Breast epithelium (tissue), 3 donors: ENCODE measurements around the gene C6orf136.

Experiments
- CTCF ChIP-seq, 3 donors: fragments of 450-650 bp; IDR thresholded peaks; one replicate each; pipeline ENCODE4 v1.5.1; 2016 to 2017; ENCODE audit warnings: antibody characterized with exemption in 3 of 3, mild to moderate bottlenecking in 3 of 3, moderate library complexity in 3 of 3
- POLR2A ChIP-seq: fragments of 450-650 bp; IDR thresholded peaks from one replicate; pipeline ENCODE4 v1.6.1; 2016; ENCODE audit warnings: antibody characterized with exemption, mild to moderate bottlenecking, moderate library complexity
- POLR2AphosphoS5 ChIP-seq, 3 donors: sonication (generic); formaldehyde crosslinking; IDR thresholded peaks; one replicate each; pipeline ENCODE4 v1.6.1; 2017; ENCODE audit warnings: antibody characterized with exemption in 3 of 3

- no peak for TF ChIP-seq CTCF (IDR thresholded peaks at IDR 0.05)
- TF ChIP-seq POLR2AphosphoS5 (IDR thresholded peaks at IDR 0.05), result no peak
- no peak for TF ChIP-seq POLR2A
These were observed 34.2 kb upstream of the C6orf136 start for GRCh38 chr6:30612687-30613248.
